HEK293 (cell line): ENCODE results near the gene MYH14.

ENCODE experiments used
- KLF10 ChIP-seq: fragments of 450-650 bp; IDR thresholded peaks from 2 replicates; pipeline ENCODE4 v1.5.1; 2018; ENCODE audit warnings: missing biosample characterization, mild to moderate bottlenecking, missing genetic modification characterization
- REST ChIP-seq: fragments of 450-650 bp; formaldehyde crosslinking; IDR thresholded peaks from 2 replicates; pipeline ENCODE4 v1.5.1; 2016; ENCODE audit warnings: missing biosample characterization, missing genetic modification characterization
- ZBTB11 ChIP-seq: fragments of 450-650 bp; formaldehyde crosslinking; conservative IDR thresholded peaks from 2 replicates; pipeline ENCODE4 v1.5.1; 2016; ENCODE audit warnings: low read depth, missing biosample characterization, missing genetic modification characterization
- ZBTB7A ChIP-seq: fragments of 450-650 bp; formaldehyde crosslinking; IDR thresholded peaks from 2 replicates; pipeline ENCODE4 v1.5.1; 2016; ENCODE audit warnings: low read depth, missing biosample characterization, missing genetic modification characterization
- ZFP37 ChIP-seq: fragments of 450-650 bp; formaldehyde crosslinking; IDR thresholded peaks from 2 replicates; pipeline ENCODE4 v1.5.1; 2016; ENCODE audit warnings: missing biosample characterization, missing genetic modification characterization
- ZNF16 ChIP-seq: fragments of 450-650 bp; formaldehyde crosslinking; IDR thresholded peaks from 2 replicates; pipeline ENCODE4 v1.5.1; 2016; ENCODE audit warnings: low read depth, missing biosample characterization, missing genetic modification characterization
- ZNF169 ChIP-seq: fragments of 450-650 bp; formaldehyde crosslinking; IDR thresholded peaks from 2 replicates; pipeline ENCODE4 v1.5.1; 2016; ENCODE audit warnings: missing biosample characterization, missing genetic modification characterization
- ZNF394 ChIP-seq: fragments of 450-650 bp; formaldehyde crosslinking; IDR thresholded peaks from 2 replicates; pipeline ENCODE4 v1.5.1; 2016; ENCODE audit warnings: missing biosample characterization, missing genetic modification characterization, mild to moderate bottlenecking, moderate library complexity, borderline replicate concordance
- ZNF501 ChIP-seq: fragments of 450-650 bp; formaldehyde crosslinking; IDR thresholded peaks from 2 replicates; pipeline ENCODE4 v1.5.1; 2016; ENCODE audit warnings: missing biosample characterization, missing genetic modification characterization
- ZNF629 ChIP-seq: fragments of 450-650 bp; formaldehyde crosslinking; IDR thresholded peaks from 2 replicates; pipeline ENCODE4 v1.5.1; 2017; ENCODE audit warnings: missing biosample characterization, missing genetic modification characterization
- ZSCAN5A ChIP-seq: fragments of 450-650 bp; formaldehyde crosslinking; IDR thresholded peaks from 2 replicates; pipeline ENCODE4 v1.5.1; 2016; ENCODE audit warnings: missing biosample characterization, missing genetic modification characterization
- TF ChIP-seq, protein P1 (sequence below): fragments of 450-650 bp; formaldehyde crosslinking; IDR thresholded peaks from 2 replicates; pipeline ENCODE4 v1.5.1; 2016; ENCODE audit warnings: missing biosample characterization, missing genetic modification characterization

- TF ChIP-seq, protein P1, sequence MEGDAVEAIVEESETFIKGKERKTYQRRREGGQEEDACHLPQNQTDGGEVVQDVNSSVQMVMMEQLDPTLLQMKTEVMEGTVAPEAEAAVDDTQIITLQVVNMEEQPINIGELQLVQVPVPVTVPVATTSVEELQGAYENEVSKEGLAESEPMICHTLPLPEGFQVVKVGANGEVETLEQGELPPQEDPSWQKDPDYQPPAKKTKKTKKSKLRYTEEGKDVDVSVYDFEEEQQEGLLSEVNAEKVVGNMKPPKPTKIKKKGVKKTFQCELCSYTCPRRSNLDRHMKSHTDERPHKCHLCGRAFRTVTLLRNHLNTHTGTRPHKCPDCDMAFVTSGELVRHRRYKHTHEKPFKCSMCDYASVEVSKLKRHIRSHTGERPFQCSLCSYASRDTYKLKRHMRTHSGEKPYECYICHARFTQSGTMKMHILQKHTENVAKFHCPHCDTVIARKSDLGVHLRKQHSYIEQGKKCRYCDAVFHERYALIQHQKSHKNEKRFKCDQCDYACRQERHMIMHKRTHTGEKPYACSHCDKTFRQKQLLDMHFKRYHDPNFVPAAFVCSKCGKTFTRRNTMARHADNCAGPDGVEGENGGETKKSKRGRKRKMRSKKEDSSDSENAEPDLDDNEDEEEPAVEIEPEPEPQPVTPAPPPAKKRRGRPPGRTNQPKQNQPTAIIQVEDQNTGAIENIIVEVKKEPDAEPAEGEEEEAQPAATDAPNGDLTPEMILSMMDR (tag by site-specific recombination): no peak
- TF ChIP-seq KLF10 (tag by site-specific recombination) (no peak), ZNF501 (tag by site-specific recombination) (no peak), ZSCAN5A (no peak), ZNF394 (tag by site-specific recombination) (no peak), ZFP37 (tag by site-specific recombination) (no peak), REST (tag by site-specific recombination) (no peak), ZBTB11 (tag by site-specific recombination) (no peak), ZBTB7A (tag by site-specific recombination) (no peak), ZNF629 (tag by site-specific recombination) (no peak), ZNF169 (tag by site-specific recombination) (no peak), ZNF16 (tag by site-specific recombination) (no peak)
Observed at GRCh38 chr19:50197348-50197747, 6.1 kb upstream of the MYH14 start.
